ENCODE measurements around the gene SPTA1.
"Not testable (repeated sequence)": the region's sequence is repeated elsewhere in the genome, so short reads cannot be mapped to it uniquely, and the experiment has no call there.

SPTA1 gene

DNA sequence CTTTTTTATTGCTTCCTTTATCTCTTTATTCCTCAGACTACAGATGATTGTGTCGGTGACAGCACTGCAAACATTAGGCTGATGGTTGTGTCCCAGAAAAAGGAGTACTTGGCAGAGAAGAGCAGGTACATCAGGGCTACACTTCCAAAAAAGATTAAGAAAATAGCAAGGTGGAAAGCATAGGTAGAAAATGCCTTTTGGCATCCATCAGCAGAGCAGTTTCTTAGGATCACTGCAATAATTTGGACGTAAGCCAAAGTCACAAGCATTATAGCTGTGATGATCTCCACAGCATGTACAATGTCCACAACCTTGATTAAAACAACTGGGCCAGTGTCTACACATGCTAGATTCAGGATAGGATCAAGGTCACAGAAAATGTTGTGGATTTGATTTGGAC is 8.1 kb upstream of the SPTA1 start:
- H3K4me3 ChIP-seq (ENCODE audit: low read length), result no peak overlapping the region
- TF ChIP-seq ZNF274 (IDR thresholded peaks at IDR 0.05; ENCODE audit: low read depth, low read length), result no peak

DNA sequence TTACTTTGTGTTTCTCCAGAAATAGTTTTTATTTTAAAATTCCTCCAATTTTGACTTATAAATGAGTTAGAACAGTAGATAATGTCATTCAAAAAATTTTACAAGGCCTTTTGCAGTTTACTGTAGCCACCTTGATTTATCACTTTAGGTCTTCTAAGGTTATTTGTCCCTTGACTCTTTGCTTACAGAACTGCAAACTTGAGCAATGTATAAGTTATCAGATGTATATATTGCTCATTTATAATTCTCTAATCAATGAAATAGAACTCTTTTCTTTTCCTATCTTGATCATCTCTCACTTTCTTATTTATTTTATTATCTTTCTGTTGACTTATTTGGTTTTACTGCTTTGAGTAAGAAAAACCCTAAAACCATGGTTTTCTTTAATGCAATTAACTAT is 5.8 kb upstream of the SPTA1 start:
- H3K4me3 ChIP-seq (ENCODE audit: low read length), result no peak overlapping the region
- TF ChIP-seq ZNF274 (IDR thresholded peaks at IDR 0.05; ENCODE audit: low read depth, low read length), result no peak

DNA sequence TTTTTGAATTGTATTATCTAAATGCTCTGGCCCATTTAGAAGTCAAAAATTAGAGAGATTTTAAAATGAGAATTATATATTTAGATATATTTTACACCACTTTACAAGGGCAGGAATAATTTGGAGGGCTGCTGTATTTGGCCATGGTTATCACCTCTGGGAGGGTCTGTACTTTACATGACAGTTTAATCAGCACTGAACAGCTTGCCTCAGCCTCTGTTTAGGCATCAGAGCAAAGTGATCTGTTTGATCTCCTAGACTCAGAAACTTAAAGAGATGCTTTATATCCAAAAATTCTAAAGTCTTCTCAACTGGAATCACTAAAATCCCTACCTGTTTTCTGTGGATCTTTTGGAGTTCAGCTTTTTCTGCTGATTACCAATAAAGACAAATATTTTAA is 5.4 kb upstream of the SPTA1 start:
- no peak for TF ChIP-seq ZNF274 (IDR thresholded peaks at IDR 0.05; ENCODE audit: low read depth, low read length)
- H3K4me3 ChIP-seq (ENCODE audit: low read length), result no peak overlapping the region

DNA sequence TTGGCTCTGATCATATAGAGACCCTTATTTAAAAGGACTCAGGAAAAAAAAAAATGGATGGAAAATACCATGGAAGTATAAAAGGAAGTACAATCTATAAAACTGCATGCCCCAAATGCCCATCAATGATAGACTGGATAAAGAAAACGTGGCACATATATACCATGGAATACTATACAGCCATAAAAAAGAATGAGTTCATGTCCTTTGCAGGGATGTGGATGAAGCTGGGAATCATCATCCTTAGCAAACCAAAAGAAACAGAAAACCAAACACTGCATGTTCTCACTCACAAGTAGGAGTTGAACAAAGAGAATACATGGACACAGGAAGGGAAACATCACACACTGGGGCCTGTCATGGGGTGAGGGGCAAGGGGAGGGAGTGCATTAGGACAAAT is 4.6 kb upstream of the SPTA1 start:
- H3K4me3 ChIP-seq (ENCODE audit: low read length), result not testable (repeated sequence)

DNA sequence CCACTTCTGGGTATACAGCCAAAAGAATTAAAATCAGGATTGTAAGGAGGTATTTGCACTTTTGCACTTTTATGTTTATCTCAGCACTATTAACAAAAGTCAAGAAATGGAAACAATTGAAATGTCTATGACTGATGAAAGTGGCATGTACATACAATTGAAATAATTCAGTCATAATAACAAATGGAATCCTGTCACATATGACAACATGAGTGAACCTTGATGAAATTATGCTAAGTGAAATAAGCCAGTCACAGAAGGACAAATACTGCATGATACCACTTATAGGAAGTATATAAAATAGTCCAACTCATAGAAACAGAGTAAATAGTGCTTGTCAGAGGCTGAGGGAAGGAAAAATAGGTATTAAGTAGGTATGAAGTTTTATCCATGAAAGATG is 3.4 kb upstream of the SPTA1 start:
- TF ChIP-seq ZNF274 (IDR thresholded peaks at IDR 0.05; ENCODE audit: low read depth, low read length), result no peak
- H3K4me3 ChIP-seq (ENCODE audit: low read length), result no peak overlapping the region

DNA sequence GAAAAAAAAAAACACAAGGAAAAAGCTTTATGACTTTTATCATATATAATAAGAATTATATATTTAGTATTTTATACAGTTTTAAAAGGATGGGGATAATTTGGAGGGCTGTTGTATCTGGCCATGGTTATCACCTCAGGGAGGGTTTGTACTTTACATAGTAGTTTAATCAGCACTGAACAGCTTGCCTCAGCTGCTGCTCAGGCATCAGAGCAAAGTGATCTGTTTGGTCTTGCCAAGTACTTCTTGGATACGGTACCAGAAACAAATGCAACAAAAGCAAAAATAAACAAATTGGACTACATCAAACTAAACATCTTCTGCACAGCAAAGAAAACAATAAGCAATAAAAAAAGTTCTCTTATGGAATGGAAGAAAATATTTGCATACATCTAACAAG is 2.6 kb upstream of the SPTA1 start:
- H3K4me3 ChIP-seq (ENCODE audit: low read length), result no peak overlapping the region
- no peak for TF ChIP-seq ZNF274 (IDR thresholded peaks at IDR 0.05; ENCODE audit: low read depth, low read length)

DNA sequence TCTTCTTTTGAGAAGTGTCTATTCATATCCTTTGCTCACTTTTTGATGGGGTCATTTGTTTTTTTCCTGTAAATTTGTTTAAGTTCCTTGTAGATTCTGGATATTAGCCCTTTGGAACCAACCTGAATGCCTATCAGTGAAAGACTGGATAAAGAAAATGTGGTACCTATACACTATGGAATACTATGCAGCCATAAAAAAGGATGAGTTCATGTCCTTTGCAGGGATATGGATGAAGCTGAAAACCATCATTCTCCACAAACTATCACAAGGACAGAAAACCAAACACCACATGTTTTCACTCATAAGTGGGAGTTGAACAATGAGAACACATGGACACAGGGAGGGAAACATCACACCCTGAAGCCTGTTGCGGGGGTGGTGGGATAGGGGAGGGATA is 1.8 kb upstream of the SPTA1 start:
- not testable (repeated sequence) for H3K4me3 ChIP-seq (ENCODE audit: low read length)

DNA sequence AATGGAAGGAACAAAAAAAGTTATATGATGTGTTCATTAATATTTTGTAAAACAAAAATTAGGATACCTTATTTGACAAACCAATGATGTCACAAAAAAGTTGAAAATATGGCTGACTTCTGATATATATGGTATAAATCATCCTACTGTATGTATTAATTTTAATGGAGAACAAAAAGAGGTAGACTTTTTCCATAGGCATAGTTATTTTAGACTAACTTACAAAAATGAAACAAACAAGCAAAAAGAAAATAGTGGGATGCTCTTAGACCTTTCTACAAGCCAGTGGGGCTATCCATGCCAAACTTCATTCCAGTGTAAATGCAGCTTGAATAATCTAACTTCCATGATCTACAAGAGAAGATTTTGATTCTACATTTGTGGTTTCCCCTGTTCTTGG is 522 bp upstream of the SPTA1 start:
- no peak for TF ChIP-seq ZNF274 (IDR thresholded peaks at IDR 0.05; ENCODE audit: low read depth, low read length)
- H3K4me3 ChIP-seq (ENCODE audit: low read length), result no peak overlapping the region

DNA sequence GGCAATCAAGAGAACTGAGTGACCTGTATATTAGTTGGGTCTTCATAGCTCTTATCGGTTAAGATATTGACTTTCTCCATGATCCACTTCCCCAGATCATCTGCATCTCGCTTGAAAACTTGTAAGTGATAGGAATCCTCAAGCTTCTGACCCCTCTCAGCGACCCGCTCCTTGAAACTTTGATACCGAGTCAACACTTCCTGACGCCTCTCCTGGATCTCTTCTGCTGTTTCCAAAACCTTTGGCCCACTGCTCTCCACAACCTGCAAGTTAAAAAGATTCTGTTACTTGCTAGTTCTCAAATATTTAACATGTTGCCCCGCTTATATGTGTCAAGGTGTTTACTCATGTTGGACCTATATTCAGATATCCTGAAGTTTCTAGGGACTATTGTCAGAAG is 1.4 kb downstream of the SPTA1 start:
- no peak overlapping the region for H3K4me3 ChIP-seq (ENCODE audit: low read length)
- no peak for TF ChIP-seq ZNF274 (IDR thresholded peaks at IDR 0.05; ENCODE audit: low read depth, low read length)

DNA sequence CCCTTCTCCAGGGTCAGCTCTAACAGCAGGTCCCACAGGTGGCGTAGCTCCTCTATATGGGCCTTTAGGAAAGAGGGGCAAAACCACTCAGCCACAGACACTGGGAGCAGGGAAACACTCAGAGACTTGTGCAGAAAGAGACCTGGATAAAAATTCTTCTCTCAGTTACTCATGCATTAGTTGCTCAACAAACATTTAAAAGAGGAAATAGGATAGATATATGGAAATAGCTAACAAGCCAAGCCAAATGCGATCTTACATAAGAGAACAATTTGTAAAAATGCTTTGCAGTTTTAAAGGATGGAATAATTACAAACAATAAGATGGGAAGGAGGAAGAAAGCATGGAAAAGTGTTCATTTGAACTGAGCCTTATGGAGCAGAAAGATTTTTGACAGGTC is 4.9 kb downstream of the SPTA1 start:
- no peak overlapping the region for H3K4me3 ChIP-seq (ENCODE audit: low read length)
- TF ChIP-seq ZNF274 (IDR thresholded peaks at IDR 0.05; ENCODE audit: low read depth, low read length), result no peak

DNA sequence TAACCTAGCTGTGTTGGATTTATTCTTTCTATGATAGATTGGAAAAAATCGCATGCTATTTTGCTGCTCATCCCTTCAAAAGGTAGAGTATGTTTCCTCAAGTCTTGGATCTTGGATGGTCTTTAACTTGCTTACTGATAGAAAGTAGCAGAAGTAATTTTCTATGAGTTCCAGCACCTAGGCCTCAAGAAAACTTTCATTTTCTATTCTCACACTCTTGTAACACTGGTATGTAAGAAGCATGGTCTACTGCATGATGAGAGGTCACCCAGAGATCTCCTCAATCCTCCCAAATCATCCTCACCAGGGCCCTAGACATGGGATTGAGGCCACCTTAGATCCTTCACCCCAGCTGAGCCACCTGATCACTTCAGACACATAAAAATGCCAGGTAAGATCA is 7.2 kb downstream of the SPTA1 start:
- no peak for TF ChIP-seq ZNF274 (IDR thresholded peaks at IDR 0.05; ENCODE audit: low read depth, low read length)
- H3K4me3 ChIP-seq (ENCODE audit: low read length), result no peak overlapping the region

DNA sequence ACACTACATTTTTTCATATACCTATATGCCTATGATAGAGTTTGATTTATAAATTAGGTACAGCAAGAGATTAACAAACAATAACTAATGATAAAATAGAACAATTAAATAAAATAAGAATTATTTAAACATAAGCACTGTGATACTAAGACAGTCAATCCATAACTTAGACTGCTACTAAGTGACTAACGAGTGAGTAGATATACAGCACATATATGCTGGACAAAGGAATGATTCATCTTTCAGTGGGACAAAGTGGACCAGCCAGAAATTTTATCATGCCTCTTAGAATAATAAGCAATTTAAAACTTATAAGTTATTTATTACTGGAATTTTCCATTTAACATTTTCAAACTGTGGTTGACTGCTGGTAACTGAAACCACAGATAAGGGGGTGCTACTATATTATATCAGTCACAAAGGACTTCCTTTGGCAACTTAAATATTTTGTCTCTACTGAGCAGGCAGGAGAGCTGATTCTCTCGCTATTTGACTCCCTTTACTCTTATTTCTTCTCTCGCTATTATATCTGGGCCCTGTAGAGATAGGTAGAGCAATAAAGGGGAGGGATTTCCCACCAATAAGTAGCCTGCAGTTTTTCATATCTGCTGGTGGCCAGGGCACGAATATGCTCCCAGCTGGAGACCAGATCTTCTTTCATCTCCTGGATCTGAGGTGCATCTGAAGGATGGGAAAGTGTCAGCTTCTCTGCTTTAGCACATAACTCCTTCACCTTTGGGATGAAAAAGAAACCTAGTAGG is 10.8 kb downstream of the SPTA1 start:
- no peak overlapping the region for H3K4me3 ChIP-seq (ENCODE audit: low read length)
- no peak for TF ChIP-seq ZNF274 (IDR thresholded peaks at IDR 0.05; ENCODE audit: low read depth, low read length)

DNA sequence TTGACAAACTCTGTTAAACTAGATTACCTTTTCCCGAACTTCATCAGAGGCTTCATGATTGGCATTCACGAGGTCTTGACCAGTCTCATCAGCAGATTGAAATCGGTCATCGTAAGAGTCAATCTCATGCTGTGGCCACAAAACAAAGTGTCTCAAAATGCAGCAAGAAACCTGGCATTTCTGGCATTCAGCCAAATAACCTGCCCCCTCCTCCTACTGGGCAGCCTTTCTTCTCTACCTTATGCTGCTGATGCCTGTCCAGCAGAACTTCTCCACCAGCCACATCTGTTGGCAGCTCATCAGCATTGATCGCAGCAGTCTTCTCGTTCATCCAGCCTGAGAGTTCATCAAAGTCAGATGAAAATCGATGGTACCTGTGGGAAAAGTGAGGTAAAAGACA is 12.2 kb downstream of the SPTA1 start:
- no peak overlapping the region for H3K4me3 ChIP-seq (ENCODE audit: low read length)
- no peak for TF ChIP-seq ZNF274 (IDR thresholded peaks at IDR 0.05; ENCODE audit: low read depth, low read length)

DNA sequence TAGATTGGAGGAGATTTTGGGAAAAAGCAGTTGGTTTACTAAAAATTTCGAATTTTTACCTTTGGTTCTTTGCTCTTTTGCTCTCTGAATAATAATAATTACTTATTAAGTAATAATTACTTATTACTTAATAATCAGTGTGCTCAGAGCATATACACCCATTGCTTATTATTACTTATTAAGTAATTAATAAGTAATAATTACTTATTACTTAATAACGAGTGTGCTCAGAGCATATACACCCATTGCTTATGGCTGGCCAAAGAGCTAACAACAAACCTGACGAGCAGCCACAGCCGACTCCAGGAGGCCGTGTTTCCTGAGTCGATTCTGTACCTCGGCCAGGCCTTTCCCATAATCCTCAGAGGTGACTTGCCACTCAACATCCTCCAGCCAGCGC is 20.5 kb downstream of the SPTA1 start:
- no peak overlapping the region for H3K4me3 ChIP-seq (ENCODE audit: low read length)
- no peak for TF ChIP-seq ZNF274 (IDR thresholded peaks at IDR 0.05; ENCODE audit: low read depth, low read length)

DNA sequence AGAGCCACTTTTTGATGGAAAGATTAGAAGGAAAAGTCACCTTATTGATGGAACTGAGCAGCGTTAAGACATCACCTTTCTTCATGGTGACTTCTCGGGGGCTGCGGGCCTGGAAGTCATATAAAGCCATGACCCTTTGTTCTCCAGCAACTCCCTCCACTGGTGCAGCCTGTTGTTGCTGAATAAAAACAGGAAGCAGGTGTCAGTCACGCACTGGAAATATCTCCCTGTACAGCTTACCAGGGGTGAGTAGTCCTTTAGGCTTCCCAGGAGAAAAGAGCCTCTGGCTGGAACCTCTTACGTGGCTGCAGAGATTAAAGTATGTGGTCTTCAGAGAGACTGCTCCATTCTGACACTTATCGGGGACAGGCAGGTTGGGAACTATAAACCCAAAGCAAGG is 31.9 kb downstream of the SPTA1 start:
- no peak for TF ChIP-seq ZNF274 (IDR thresholded peaks at IDR 0.05; ENCODE audit: low read depth, low read length)
- H3K4me3 ChIP-seq (ENCODE audit: low read length), result no peak overlapping the region

DNA sequence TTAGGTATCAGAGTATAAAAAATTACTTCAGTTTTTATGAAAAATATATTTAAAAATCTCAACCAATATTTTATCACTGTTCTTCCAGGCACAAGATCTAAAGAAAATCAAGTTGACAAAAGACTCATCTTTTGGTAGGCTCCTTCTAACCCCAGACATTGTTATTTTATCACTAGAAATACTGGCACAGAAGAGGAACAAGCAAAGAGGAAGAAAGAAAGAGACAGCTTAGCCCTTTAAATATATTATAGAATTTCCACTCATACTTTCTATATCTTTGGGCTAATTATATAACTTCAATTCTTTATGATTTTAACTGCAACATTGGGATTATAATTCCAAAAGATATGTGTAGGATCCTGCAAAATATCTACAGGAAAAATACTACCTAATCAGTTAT is 32.4 kb downstream of the SPTA1 start:
- H3K4me3 ChIP-seq (ENCODE audit: low read length), result no peak overlapping the region
- TF ChIP-seq ZNF274 (IDR thresholded peaks at IDR 0.05; ENCODE audit: low read depth, low read length), result no peak
